ENCODE measurements around the gene ITFG2.
A peak's percentile ranks its signal among the peaks of the same experiment; 100 is the strongest.

ITFG2 gene

GRCh38 chr12:2795291-2796186 lies 16.9 kb upstream of the ITFG2 start:
- Histone ChIP-seq H3K4me3 (ENCODE audit: control insufficient read depth in 1 of 7, extremely low read depth in 1 of 7, insufficient read depth in 4 of 7, low read depth in 2 of 7, low read length in 6 of 7) (peak overlapping the region; percentile 62 to 87 (median 82)), H3K36me3 (ENCODE audit: control insufficient read depth in 4 of 4, insufficient read depth in 4 of 4, low read length in 3 of 4) (peaks cover 15 to 39% (median 33%) of the 10 kb centered on the region in 4 experiments), H3K4me1 (ENCODE audit: control extremely low read depth in 1 of 4, control insufficient read depth in 4 of 4, insufficient read depth in 4 of 4, low read length in 3 of 4) (peaks cover 7 to 39% (median 34%) of the 10 kb centered on the region in 4 experiments), H3K27me3 (replicated peaks in 2 of 5; ENCODE audit: control insufficient read depth in 4 of 5, insufficient read depth in 5 of 5, low read length in 4 of 5) (no peaks in the 10 kb centered on the region), H3K27ac (ENCODE audit: insufficient read depth in 1 of 2, low read depth in 1 of 2, low read length in 2 of 2, poor library complexity in 1 of 2, severe bottlenecking in 2 of 2) (peak overlapping the region in 1 of 2 experiments; percentile 38), H3K9me3 (ENCODE audit: control extremely low read depth in 1 of 5, control insufficient read depth in 4 of 5, insufficient read depth in 2 of 5, low read depth in 1 of 5, low read length in 4 of 5) (no peaks in the 10 kb centered on the region)
- DNase-seq = peak; percentile 44 to 60 (median 46)
- 0% methylated on average over 90 of the region's 111 CpGs for WGBS (ENCODE audit: insufficient coverage)
- POLR2A ChIA-PET = interaction anchor here (1.5 kb wide), 1 partner anchor 112 kb away, joined by 5 read pairs; no protein-coding TSS in a partner anchor
- CTCF ChIA-PET = interaction anchor here (0.9 to 3.8 kb wide), 5 partner anchors 11 to 112 kb away, joined by 3 to 18 read pairs (median 4); no protein-coding TSS in a partner anchor

DNA sequence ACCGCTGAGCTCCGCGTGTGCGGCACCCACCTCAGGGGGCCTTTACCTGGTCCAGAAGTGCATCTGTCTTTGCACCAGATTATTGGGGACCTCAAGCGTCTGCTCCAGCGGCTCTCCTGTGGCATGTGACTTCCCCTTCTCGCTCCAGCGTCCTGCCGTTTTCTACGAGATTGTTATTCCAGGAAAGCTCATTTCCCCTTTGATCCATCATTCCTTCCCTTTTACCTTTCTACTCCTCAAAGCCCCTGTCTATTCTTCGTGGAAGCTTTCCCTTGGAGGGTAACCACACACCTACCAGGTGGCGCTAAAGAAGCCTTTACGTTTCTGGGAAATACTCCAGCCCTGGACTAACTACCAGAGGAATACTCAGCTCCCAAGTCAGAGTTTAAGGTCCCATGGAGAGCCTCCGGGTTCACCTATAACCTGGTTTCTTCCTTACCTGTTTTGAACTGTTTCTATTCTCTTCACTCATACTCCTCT lies 16.2 kb upstream of the ITFG2 start:
- H3K27ac ChIP-seq (ENCODE audit: insufficient read depth in 1 of 2, low read depth in 1 of 2, low read length in 2 of 2, poor library complexity in 1 of 2, severe bottlenecking in 2 of 2) = peak overlapping the region in 1 of 2 experiments; percentile 38
- no peaks in the 10 kb centered on the region for H3K9me3 ChIP-seq (ENCODE audit: control extremely low read depth in 1 of 5, control insufficient read depth in 4 of 5, insufficient read depth in 2 of 5, low read depth in 1 of 5, low read length in 4 of 5)
- no peaks in the 10 kb centered on the region for H3K27me3 ChIP-seq (replicated peaks in 2 of 5; ENCODE audit: control insufficient read depth in 4 of 5, insufficient read depth in 5 of 5, low read length in 4 of 5)
- H3K4me1 ChIP-seq (ENCODE audit: control extremely low read depth in 1 of 4, control insufficient read depth in 4 of 4, insufficient read depth in 4 of 4, low read length in 3 of 4) = peaks cover 7 to 39% (median 34%) of the 10 kb centered on the region in 4 experiments
- peak in 2 of 3 donors; percentile 11 to 20 for DNase-seq
- ChIA-PET CTCF (interaction anchor here (0.9 to 3.8 kb wide), 6 partner anchors 11 to 113 kb away, joined by 3 to 18 read pairs (median 5); partner anchors contain the start of gene ITFG2), POLR2A (interaction anchor here (0.6 to 1.5 kb wide), 3 partner anchors 17 to 152 kb away, joined by 3 to 7 read pairs (median 5); partner anchors contain the start of gene ITFG2)
- H3K4me3 ChIP-seq (ENCODE audit: control insufficient read depth in 1 of 7, extremely low read depth in 1 of 7, insufficient read depth in 4 of 7, low read depth in 2 of 7, low read length in 6 of 7) = peak overlapping the region; percentile 62 to 87 (median 82)
- WGBS (ENCODE audit: insufficient coverage) = 2% methylated on average over 13 of the region's 14 CpGs
- H3K36me3 ChIP-seq (ENCODE audit: control insufficient read depth in 4 of 4, insufficient read depth in 4 of 4, low read length in 3 of 4) = peaks cover 18 to 45% (median 40%) of the 10 kb centered on the region in 4 experiments

GRCh38 chr12:2797721-2798418 lies 14.6 kb upstream of the ITFG2 start:
- peaks cover 25 to 59% (median 50%) of the 10 kb centered on the region in 4 experiments for H3K36me3 ChIP-seq (ENCODE audit: control insufficient read depth in 4 of 4, insufficient read depth in 4 of 4, low read length in 3 of 4)
- no peak overlapping the region for H3K27ac ChIP-seq (ENCODE audit: insufficient read depth in 1 of 2, low read depth in 1 of 2, low read length in 2 of 2, poor library complexity in 1 of 2, severe bottlenecking in 2 of 2)
- CTCF ChIA-PET = interaction anchor here (0.9 to 3.8 kb wide), 4 partner anchors 12 to 66 kb away, joined by 3 to 18 read pairs (median 14); partner anchors contain the start of gene ITFG2
- H3K27me3 ChIP-seq (replicated peaks in 2 of 5; ENCODE audit: control insufficient read depth in 4 of 5, insufficient read depth in 5 of 5, low read length in 4 of 5) = no peaks in the 10 kb centered on the region
- H3K4me1 ChIP-seq (ENCODE audit: control extremely low read depth in 1 of 4, control insufficient read depth in 4 of 4, insufficient read depth in 4 of 4, low read length in 3 of 4) = peaks cover 7 to 30% (median 25%) of the 10 kb centered on the region in 4 experiments
- POLR2A ChIA-PET = no interaction called here
- no peaks in the 10 kb centered on the region for H3K9me3 ChIP-seq (ENCODE audit: control extremely low read depth in 1 of 5, control insufficient read depth in 4 of 5, insufficient read depth in 2 of 5, low read depth in 1 of 5, low read length in 4 of 5)
- 99% methylated on average over 7 of the region's 7 CpGs for WGBS (ENCODE audit: insufficient coverage)
- no peak for DNase-seq
- H3K4me3 ChIP-seq (ENCODE audit: control insufficient read depth in 1 of 7, extremely low read depth in 1 of 7, insufficient read depth in 4 of 7, low read depth in 2 of 7, low read length in 6 of 7) = no peak overlapping the region

- ChIA-PET POLR2A (no interaction called here), CTCF (interaction anchor here (1.2 to 1.5 kb wide), 7 partner anchors 9 to 117 kb away, joined by 3 to 5 read pairs (median 4); no protein-coding TSS in a partner anchor)
- H3K36me3 ChIP-seq (ENCODE audit: control insufficient read depth in 4 of 4, insufficient read depth in 4 of 4, low read length in 3 of 4) = peaks cover 33 to 82% (median 68%) of the 10 kb centered on the region in 4 experiments
- H3K27ac ChIP-seq (ENCODE audit: insufficient read depth in 1 of 2, low read depth in 1 of 2, low read length in 2 of 2, poor library complexity in 1 of 2, severe bottlenecking in 2 of 2) = no peak overlapping the region
- peaks cover 7 to 14% (median 12%) of the 10 kb centered on the region in 4 experiments for H3K4me1 ChIP-seq (ENCODE audit: control extremely low read depth in 1 of 4, control insufficient read depth in 4 of 4, insufficient read depth in 4 of 4, low read length in 3 of 4)
- no peak overlapping the region for H3K4me3 ChIP-seq (ENCODE audit: control insufficient read depth in 1 of 7, extremely low read depth in 1 of 7, insufficient read depth in 4 of 7, low read depth in 2 of 7, low read length in 6 of 7)
- H3K27me3 ChIP-seq (replicated peaks in 2 of 5; ENCODE audit: control insufficient read depth in 4 of 5, insufficient read depth in 5 of 5, low read length in 4 of 5) = no peaks in the 10 kb centered on the region
- DNase-seq = no peak
- H3K9me3 ChIP-seq (ENCODE audit: control extremely low read depth in 1 of 5, control insufficient read depth in 4 of 5, insufficient read depth in 2 of 5, low read depth in 1 of 5, low read length in 4 of 5) = no peaks in the 10 kb centered on the region
- WGBS (ENCODE audit: insufficient coverage) = 100% methylated on average over 3 of the region's 3 CpGs
Measured at GRCh38 chr12:2800046-2800570, 12.4 kb upstream of the ITFG2 start.

DNA sequence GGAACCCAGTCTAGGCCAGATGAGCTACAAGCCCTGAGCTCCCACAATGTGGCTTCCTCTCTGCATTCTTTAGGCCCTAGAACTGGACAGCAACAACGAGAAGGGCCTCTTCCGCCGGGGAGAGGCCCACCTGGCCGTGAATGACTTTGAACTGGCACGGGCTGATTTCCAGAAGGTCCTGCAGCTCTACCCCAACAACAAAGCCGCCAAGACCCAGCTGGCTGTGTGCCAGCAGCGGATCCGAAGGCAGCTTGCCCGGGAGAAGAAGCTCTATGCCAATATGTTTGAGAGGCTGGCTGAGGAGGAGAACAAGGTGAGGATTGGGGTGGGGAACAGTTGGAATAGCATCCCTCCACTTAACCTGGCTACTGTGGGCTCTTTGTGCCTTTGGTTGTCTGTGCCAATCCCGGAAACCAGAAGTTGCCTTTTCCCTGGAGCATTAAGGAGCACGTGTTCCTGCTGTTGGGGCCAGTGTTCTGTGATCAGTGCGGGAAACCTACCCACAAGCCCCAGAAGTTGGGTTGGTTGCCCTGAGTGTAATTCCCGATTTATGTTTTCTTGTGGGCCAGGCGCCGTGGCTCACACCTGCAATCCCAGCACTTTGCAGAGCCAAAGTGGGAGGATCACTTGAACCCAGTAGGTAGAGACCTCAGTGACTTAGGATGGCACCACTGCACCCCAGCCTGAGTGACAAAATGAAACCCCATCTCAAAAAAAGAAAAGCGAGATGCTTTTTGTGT lies 11.3 kb upstream of the ITFG2 start:
- 95% methylated on average over 10 of the region's 16 CpGs for WGBS (ENCODE audit: insufficient coverage)
- H3K36me3 ChIP-seq (ENCODE audit: control insufficient read depth in 4 of 4, insufficient read depth in 4 of 4, low read length in 3 of 4) = peaks cover 36 to 88% (median 75%) of the 10 kb centered on the region in 4 experiments

More for the DNA sequence above, 11.3 kb upstream of the ITFG2 start:
- H3K4me1 ChIP-seq (ENCODE audit: control extremely low read depth in 1 of 4, control insufficient read depth in 4 of 4, insufficient read depth in 4 of 4, low read length in 3 of 4) = peaks cover 5 to 10% (median 8%) of the 10 kb centered on the region in 4 experiments
- POLR2A ChIA-PET = no interaction called here
- H3K4me3 ChIP-seq (ENCODE audit: control insufficient read depth in 1 of 7, extremely low read depth in 1 of 7, insufficient read depth in 4 of 7, low read depth in 2 of 7, low read length in 6 of 7) = no peak overlapping the region
- no peaks in the 10 kb centered on the region for H3K9me3 ChIP-seq (ENCODE audit: control extremely low read depth in 1 of 5, control insufficient read depth in 4 of 5, insufficient read depth in 2 of 5, low read depth in 1 of 5, low read length in 4 of 5)
- H3K27me3 ChIP-seq (replicated peaks in 2 of 5; ENCODE audit: control insufficient read depth in 4 of 5, insufficient read depth in 5 of 5, low read length in 4 of 5) = no peaks in the 10 kb centered on the region
- H3K27ac ChIP-seq (ENCODE audit: insufficient read depth in 1 of 2, low read depth in 1 of 2, low read length in 2 of 2, poor library complexity in 1 of 2, severe bottlenecking in 2 of 2) = no peak overlapping the region
- CTCF ChIA-PET = interaction anchor here (1.2 to 1.4 kb wide), 5 partner anchors 12 to 176 kb away, joined by 3 to 4 read pairs (median 4); no protein-coding TSS in a partner anchor
- no peak for DNase-seq

Data from common myeloid progenitor, CD34-positive (primary cell).